Hepatocyte (in vitro differentiated cells): ENCODE measurements around the gene FUBP3. TPM values are rescaled to one million over a fixed set of nuclear protein-coding genes. Genes with fewer than 3 reads are reported as not detected.

Source experiments
- DNase-seq: peaks from one replicate; pipeline ENCODE4 v3.0.0-alpha.2; 2016; ENCODE audit warnings: low spot score
- H2AFZ ChIP-seq: fragments of 200-600 bp; sonication (generic); 2 replicates; pipeline ENCODE4 v1.6.0; 2016; ENCODE audit warnings: antibody characterized with exemption, mild to moderate bottlenecking
- H3K27ac ChIP-seq: fragments of 200-600 bp; sonication (generic); 2 replicates; pipeline ENCODE4 v1.5.1; 2016; ENCODE audit warnings: mild to moderate bottlenecking
- H3K27me3 ChIP-seq: fragments of 200-600 bp; sonication (generic); 2 replicates; pipeline ENCODE4 v1.6.1; 2016
- H3K36me3 ChIP-seq: fragments of 200-600 bp; sonication (generic); replicated peaks from 2 replicates; pipeline ENCODE4 v1.5.1; 2016; ENCODE audit warnings: low read depth; ENCODE audit not compliant: insufficient read depth
- H3K4me1 ChIP-seq: fragments of 200-600 bp; sonication (generic); 2 replicates; pipeline ENCODE4 v1.5.1; 2016; ENCODE audit warnings: mild to moderate bottlenecking, moderate library complexity; ENCODE audit not compliant: insufficient read depth
- H3K4me2 ChIP-seq: fragments of 200-600 bp; sonication (generic); 2 replicates; pipeline ENCODE4 v1.6.0; 2016
- H3K4me3 ChIP-seq: fragments of 200-600 bp; sonication (generic); 2 replicates; pipeline ENCODE4 v1.5.1; 2016; ENCODE audit warnings: mild to moderate bottlenecking
- H3K79me2 ChIP-seq: fragments of 200-600 bp; sonication (generic); 2 replicates; pipeline ENCODE4 v1.6.0; 2017; ENCODE audit warnings: mild to moderate bottlenecking
- H3K9me2 ChIP-seq: fragments of 200-600 bp; sonication (generic); replicated peaks from 2 replicates; pipeline ENCODE4 v1.6.0; 2017; ENCODE audit warnings: mild to moderate bottlenecking; ENCODE audit not compliant: insufficient read depth
- H3K9me3 ChIP-seq: fragments of 200-600 bp; sonication (generic); 2 replicates; pipeline ENCODE4 v1.5.1; 2016; ENCODE audit warnings: low read depth, mild to moderate bottlenecking
- H4K20me1 ChIP-seq: fragments of 200-600 bp; sonication (generic); 2 replicates; pipeline ENCODE4 v1.6.0; 2016; ENCODE audit warnings: mild to moderate bottlenecking; ENCODE audit not compliant: insufficient read depth, poor library complexity, severe bottlenecking
- EZH2 ChIP-seq: fragments of 200-600 bp; sonication (generic); IDR thresholded peaks from 2 replicates; pipeline ENCODE4 v1.6.1; 2016; ENCODE audit warnings: antibody characterized with exemption, mild to moderate bottlenecking, borderline replicate concordance
- EZH2phosphoT487 ChIP-seq: fragments of 200-600 bp; sonication (generic); IDR thresholded peaks from one replicate; pipeline ENCODE4 v1.6.1; 2018; ENCODE audit warnings: antibody characterized with exemption, mild to moderate bottlenecking, low read depth, moderate library complexity; ENCODE audit not compliant: unreplicated experiment, severe bottlenecking
- WGBS: methylation state at CpG from one replicate; pipeline ENCODE4 v1.1.6; 2016; ENCODE audit warnings: low lambda C conversion rate; ENCODE audit errors: missing lambda C conversion rate; 5-methylcytosine and 5-hydroxymethylcytosine counted together
- polyA plus RNA-seq: library from polyadenylated mRNA; unstranded; fragments of >200 nt; fragmentation: Nextera tagmentation; extraction: Ambion mirVana; gene quantifications from 2 replicates; pipeline ENCODE4 v1.2.1, GENCODE V29; 2016
- total RNA-seq: library from RNA; depleted of rRNA; stranded (reverse); fragments of >200 nt; gene quantifications from 2 replicates; pipeline ENCODE4 v1.2.3, GENCODE V29; 2014
- TF ChIP-seq, protein P1 (sequence below): fragments of 200-600 bp; sonication (generic); IDR thresholded peaks from 2 replicates; pipeline ENCODE4 v1.5.1; 2016; ENCODE audit warnings: antibody characterized with exemption, mild to moderate bottlenecking; ENCODE audit not compliant: poor library complexity

Gene FUBP3
- total and polyA plus RNA-seq, 2 experiments from 2014 or later, result 55.1 to 56.1 TPM

DNA sequence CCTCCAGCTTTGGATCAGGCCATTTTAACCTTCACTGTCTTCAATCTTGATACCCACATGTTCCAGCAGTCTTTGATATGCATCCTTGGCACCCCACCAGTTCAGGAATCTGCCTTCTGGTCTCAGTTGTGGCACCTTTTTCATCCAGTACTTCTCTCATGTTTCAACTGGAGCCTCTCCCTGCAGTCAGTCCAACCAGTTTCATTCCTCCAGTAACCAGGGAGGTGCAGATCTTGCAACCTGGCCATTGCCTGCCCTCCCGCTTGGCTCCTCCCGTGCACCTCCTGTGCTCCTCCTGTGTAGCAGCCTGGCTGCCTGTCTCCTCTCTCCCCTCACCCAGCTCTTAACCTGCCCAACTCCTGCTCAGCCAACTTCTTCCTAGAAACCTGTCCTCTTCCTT lies 20.2 kb downstream of the FUBP3 start:
- no peaks in the 10 kb centered on the region for H4K20me1 ChIP-seq
- no peak overlapping the region for H2AFZ ChIP-seq
- no peaks in the 10 kb centered on the region for H3K9me2 ChIP-seq
- H3K27ac ChIP-seq, result no peak overlapping the region
- WGBS, result 96% methylated on average over 2 of the region's 2 CpGs
- H3K4me2 ChIP-seq, result no peak overlapping the region
- no peak for DNase-seq
- H3K9me3 ChIP-seq, result no peaks in the 10 kb centered on the region
- no peaks in the 10 kb centered on the region for H3K27me3 ChIP-seq
- H3K36me3 ChIP-seq, result no peaks in the 10 kb centered on the region
- no peaks in the 10 kb centered on the region for H3K4me1 ChIP-seq
- H3K4me3 ChIP-seq, result no peak overlapping the region
- TF ChIP-seq EZH2phosphoT487, result no peak
- TF ChIP-seq EZH2, result no peak
- TF ChIP-seq, protein P1, sequence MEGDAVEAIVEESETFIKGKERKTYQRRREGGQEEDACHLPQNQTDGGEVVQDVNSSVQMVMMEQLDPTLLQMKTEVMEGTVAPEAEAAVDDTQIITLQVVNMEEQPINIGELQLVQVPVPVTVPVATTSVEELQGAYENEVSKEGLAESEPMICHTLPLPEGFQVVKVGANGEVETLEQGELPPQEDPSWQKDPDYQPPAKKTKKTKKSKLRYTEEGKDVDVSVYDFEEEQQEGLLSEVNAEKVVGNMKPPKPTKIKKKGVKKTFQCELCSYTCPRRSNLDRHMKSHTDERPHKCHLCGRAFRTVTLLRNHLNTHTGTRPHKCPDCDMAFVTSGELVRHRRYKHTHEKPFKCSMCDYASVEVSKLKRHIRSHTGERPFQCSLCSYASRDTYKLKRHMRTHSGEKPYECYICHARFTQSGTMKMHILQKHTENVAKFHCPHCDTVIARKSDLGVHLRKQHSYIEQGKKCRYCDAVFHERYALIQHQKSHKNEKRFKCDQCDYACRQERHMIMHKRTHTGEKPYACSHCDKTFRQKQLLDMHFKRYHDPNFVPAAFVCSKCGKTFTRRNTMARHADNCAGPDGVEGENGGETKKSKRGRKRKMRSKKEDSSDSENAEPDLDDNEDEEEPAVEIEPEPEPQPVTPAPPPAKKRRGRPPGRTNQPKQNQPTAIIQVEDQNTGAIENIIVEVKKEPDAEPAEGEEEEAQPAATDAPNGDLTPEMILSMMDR, result no peak
- peaks cover 15% of the 10 kb centered on the region for H3K79me2 ChIP-seq

DNA sequence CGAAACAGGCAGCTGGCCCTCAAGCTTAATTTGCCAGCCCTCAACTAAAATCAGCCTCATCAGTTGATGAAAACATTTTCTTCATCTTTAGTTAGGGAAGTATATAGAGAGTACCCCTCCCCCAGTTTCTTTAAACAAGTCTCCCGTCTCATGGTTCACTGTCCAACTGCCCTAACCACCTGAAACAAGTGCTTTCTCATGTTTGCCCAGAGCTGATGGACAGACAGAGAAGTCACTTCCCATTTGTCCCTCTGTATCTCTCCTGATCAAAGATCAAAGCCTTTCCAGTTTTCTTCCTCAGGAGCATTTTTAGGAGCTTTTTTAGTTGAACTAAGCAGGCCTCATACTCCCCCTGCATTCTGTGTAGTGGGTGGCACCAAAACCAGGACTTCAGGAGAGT lies 21.7 kb downstream of the FUBP3 start:
- H3K4me1 ChIP-seq, result no peaks in the 10 kb centered on the region
- WGBS, result 68% methylated on average over 2 of the region's 2 CpGs
- no peak overlapping the region for H2AFZ ChIP-seq
- no peaks in the 10 kb centered on the region for H3K27me3 ChIP-seq
- no peak overlapping the region for H3K4me2 ChIP-seq
- TF ChIP-seq EZH2 (no peak), EZH2phosphoT487 (no peak)
- TF ChIP-seq, protein P1, result no peak
- H3K36me3 ChIP-seq, result no peaks in the 10 kb centered on the region
- no peak overlapping the region for H3K27ac ChIP-seq
- DNase-seq, result no peak
- H3K9me3 ChIP-seq, result no peaks in the 10 kb centered on the region
- no peaks in the 10 kb centered on the region for H4K20me1 ChIP-seq
- no peak overlapping the region for H3K4me3 ChIP-seq
- H3K79me2 ChIP-seq, result peaks cover 4% of the 10 kb centered on the region
- no peaks in the 10 kb centered on the region for H3K9me2 ChIP-seq

DNA sequence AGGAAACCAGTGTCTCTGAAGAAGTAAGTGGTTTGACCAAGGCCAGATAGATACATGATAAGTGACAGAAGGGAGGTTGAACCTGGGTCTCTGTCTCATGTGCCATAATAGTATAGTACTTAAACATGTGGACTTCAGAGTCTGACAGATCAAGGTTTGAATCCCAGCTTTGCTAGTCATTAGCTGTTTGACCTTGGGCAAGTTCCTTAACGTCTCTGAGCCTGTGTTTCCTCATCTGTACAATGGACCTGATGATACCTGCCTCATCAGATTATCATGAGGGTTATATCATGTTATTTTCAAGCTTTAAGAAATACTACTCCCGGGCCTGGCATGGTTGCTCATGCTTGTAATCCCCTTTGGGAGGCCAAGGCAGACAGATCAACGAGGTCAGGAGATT lies 24.9 kb downstream of the FUBP3 start:
- no peak overlapping the region for H3K4me2 ChIP-seq
- no peak for TF ChIP-seq EZH2
- TF ChIP-seq, protein P1, result no peak
- no peak overlapping the region for H3K27ac ChIP-seq
- H3K79me2 ChIP-seq, result peaks cover 7% of the 10 kb centered on the region
- H3K9me2 ChIP-seq, result no peaks in the 10 kb centered on the region
- no peaks in the 10 kb centered on the region for H3K36me3 ChIP-seq
- H3K4me1 ChIP-seq, result no peaks in the 10 kb centered on the region
- no peak for DNase-seq
- no peaks in the 10 kb centered on the region for H3K9me3 ChIP-seq
- no peak overlapping the region for H3K4me3 ChIP-seq
- H3K27me3 ChIP-seq, result no peaks in the 10 kb centered on the region
- peaks cover 13% of the 10 kb centered on the region for H4K20me1 ChIP-seq
- H2AFZ ChIP-seq, result no peak overlapping the region
- WGBS, result 88% methylated on average over 3 of the region's 3 CpGs
